CD14-positive monocyte (primary cell): ENCODE data around the gene ENDOV. TPM values are rescaled to one million over a fixed set of nuclear protein-coding genes. Genes with fewer than 3 reads are reported as not detected.
A peak's percentile ranks its signal among the peaks of the same experiment; 100 is the strongest.

Source experiments
- DNase-seq, 3 donors: peaks; one replicate each; pipeline ENCODE4 v3.0.0-alpha.2; 2011 to 2022
- H2AFZ ChIP-seq: 2 replicates; pipeline ENCODE4 v1.6.0; 2012; ENCODE audit warnings: mild to moderate bottlenecking, low read depth, low read length, inconsistent platforms; ENCODE audit not compliant: insufficient read depth, poor library complexity, severe bottlenecking
- H3K27ac ChIP-seq, 2 donors: 1 replicate in 1 of 2; 2 replicates in 1 of 2; pipeline ENCODE4 v1.5.1; 2012 to 2013; ENCODE audit warnings: low read length in 2 of 2, control low read depth in 1 of 2, inconsistent platforms in 1 of 2, low read depth in 1 of 2, mild to moderate bottlenecking in 1 of 2
- H3K27me3 ChIP-seq, 2 donors: one replicate each; pipeline versions ENCODE4 v1.6.0 to v1.6.1; 2011 to 2013; ENCODE audit warnings: low read length in 2 of 2; ENCODE audit not compliant: control insufficient read depth in 2 of 2, insufficient read depth in 2 of 2
- H3K36me3 ChIP-seq, 2 donors: replicated peaks in 1 of 2; 1 replicate in 1 of 2; 2 replicates in 1 of 2; pipeline versions ENCODE4 v1.5.1 to v1.6.1; 2012 to 2013; ENCODE audit warnings: low read length in 2 of 2, control low read depth in 1 of 2, inconsistent platforms in 1 of 2, mild to moderate bottlenecking in 1 of 2; ENCODE audit not compliant: insufficient read depth in 2 of 2, control insufficient read depth in 1 of 2
- H3K4me1 ChIP-seq, 2 donors: 1 replicate in 1 of 2; 2 replicates in 1 of 2; pipeline versions ENCODE4 v1.5.1 to v1.6.1; 2012 to 2013; ENCODE audit warnings: low read length in 2 of 2, control low read depth in 1 of 2, inconsistent platforms in 1 of 2, mild to moderate bottlenecking in 1 of 2, moderate library complexity in 1 of 2; ENCODE audit not compliant: insufficient read depth in 2 of 2, control insufficient read depth in 1 of 2
- H3K4me2 ChIP-seq: replicated peaks from 2 replicates; pipeline ENCODE3; 2012; ENCODE audit warnings: low read length, moderate library complexity, mild to moderate bottlenecking; ENCODE audit not compliant: poor library complexity, severe bottlenecking; ENCODE audit errors: extremely low read depth
- H3K4me3 ChIP-seq, 3 experiments: fragments of 200-600 bp in 1 of 3; sonication (generic) in 1 of 3; replicated peaks in 1 of 3; 1 replicate in 2 of 3; 2 replicates in 1 of 3; pipeline ENCODE4 v1.5.1; 2011 to 2013; ENCODE audit warnings: low read length in 3 of 3, mild to moderate bottlenecking in 3 of 3, control low read depth in 2 of 3, low read depth in 2 of 3, inconsistent platforms in 1 of 3, moderate library complexity in 1 of 3
- H3K79me2 ChIP-seq: 2 replicates; pipeline ENCODE4 v1.6.0; 2012; ENCODE audit warnings: mild to moderate bottlenecking, control low read depth, inconsistent platforms, low read length, moderate library complexity; ENCODE audit not compliant: insufficient read depth
- H3K9ac ChIP-seq: 2 replicates; pipeline ENCODE4 v1.6.0; 2017; ENCODE audit warnings: low read length, mild to moderate bottlenecking; ENCODE audit not compliant: insufficient read depth, poor library complexity, severe bottlenecking
- H3K9me3 ChIP-seq, 2 donors: replicated peaks in 1 of 2; 1 replicate in 1 of 2; 2 replicates in 1 of 2; pipeline versions ENCODE4 v1.5.1 to v1.6.1; 2012 to 2013; ENCODE audit warnings: low read length in 2 of 2, control low read depth in 1 of 2; ENCODE audit not compliant: control insufficient read depth in 1 of 2, insufficient read depth in 1 of 2
- H4K20me1 ChIP-seq: 2 replicates; pipeline ENCODE4 v1.6.0; 2012; ENCODE audit warnings: mild to moderate bottlenecking, low read length, control low read depth, moderate library complexity; ENCODE audit not compliant: insufficient read depth
- H3K27ac Mint-ChIP-seq, 7 donors: one replicate each; pipeline ENCODE4 v1.8.0; 2020; ENCODE audit warnings: mild to moderate bottlenecking in 7 of 7, mixed read lengths in 7 of 7, moderate library complexity in 6 of 7, inconsistent platforms in 2 of 7
- H3K27me3 Mint-ChIP-seq, 3 donors: one replicate each; pipeline ENCODE4 v1.8.0; 2021 to 2022; ENCODE audit warnings: low read depth in 3 of 3, mild to moderate bottlenecking in 3 of 3, mixed read lengths in 3 of 3, moderate library complexity in 3 of 3, inconsistent platforms in 1 of 3
- H3K36me3 Mint-ChIP-seq, 2 donors: one replicate each; pipeline ENCODE4 v1.8.0; 2020; ENCODE audit warnings: mixed read lengths in 2 of 2, inconsistent platforms in 1 of 2, mild to moderate bottlenecking in 1 of 2
- H3K4me1 Mint-ChIP-seq: one replicate; pipeline ENCODE4 v1.8.0; 2020; ENCODE audit warnings: mild to moderate bottlenecking, mixed read lengths
- H3K4me3 Mint-ChIP-seq, 2 donors: one replicate each; pipeline ENCODE4 v1.8.0; 2020; ENCODE audit warnings: mild to moderate bottlenecking in 2 of 2, mixed read lengths in 2 of 2, moderate library complexity in 1 of 2
- H3K9me3 Mint-ChIP-seq, 7 donors: one replicate each; pipeline ENCODE4 v1.8.0; 2020 to 2022; ENCODE audit warnings: mixed read lengths in 7 of 7, mild to moderate bottlenecking in 6 of 7, moderate library complexity in 6 of 7, inconsistent platforms in 2 of 7
- WGBS: methylation state at CpG from one replicate; pipeline ENCODE4 v1.1.5; 2013; ENCODE audit warnings: missing lambda C conversion rate; ENCODE audit not compliant: insufficient coverage; 5-methylcytosine and 5-hydroxymethylcytosine counted together
- intact Hi-C, 2 donors: fragments of 100-400 bp; cut with micrococcal nuclease; formaldehyde crosslinking; loops; one replicate each; pipeline versions ENCODE4 v1.15.0 to v1.15.1; 2023
- polyA plus RNA-seq, 3 donors: library from polyadenylated mRNA; depleted of rRNA in 1 of 3; unstranded in 2 of 3; stranded (reverse) in 1 of 3; fragments of 300-500 nt in 2 of 3; fragments of >200 nt in 1 of 3; fragmentation: Illumina TruSeq in 2 of 3; gene quantifications; 1 replicate in 2 of 3; 2 replicates in 1 of 3; pipeline ENCODE4 v1.2.3, GENCODE V29; 2012 to 2021
- TF ChIP-seq, protein P1 (sequence below): fragments of 200-600 bp; IDR thresholded peaks from one replicate; pipeline ENCODE4 v1.8.0; 2022; ENCODE audit warnings: antibody characterized with exemption, mild to moderate bottlenecking

Gene ENDOV
- polyA plus RNA-seq, 3 donors = 10.4 to 15.7 (median 13.3) TPM

DNA sequence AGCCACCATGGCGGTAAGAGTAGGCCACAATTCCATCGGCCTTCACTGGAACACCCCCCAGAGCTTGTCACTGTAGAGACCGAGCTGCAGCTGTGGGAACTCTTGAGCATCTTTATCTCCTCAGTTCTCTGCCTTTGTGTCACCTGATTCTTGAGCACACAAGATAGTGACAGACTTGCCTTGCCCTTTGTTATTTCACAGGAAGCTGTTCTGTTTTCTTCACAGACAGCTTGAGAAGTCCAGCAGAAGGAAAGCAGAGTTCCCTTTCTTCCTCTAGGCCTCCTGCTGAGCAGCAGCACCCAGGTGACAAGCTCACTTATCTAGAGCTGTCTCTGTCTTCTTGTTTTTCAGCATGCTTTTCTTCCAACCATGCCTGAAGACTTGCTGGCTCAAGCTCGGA lies 38.4 kb upstream of the ENDOV start:
- WGBS = 96% methylated on average over 3 of the region's 4 CpGs
- peak overlapping the region in 1 of 7 donors; percentile 13 for H3K27ac Mint-ChIP-seq

DNA sequence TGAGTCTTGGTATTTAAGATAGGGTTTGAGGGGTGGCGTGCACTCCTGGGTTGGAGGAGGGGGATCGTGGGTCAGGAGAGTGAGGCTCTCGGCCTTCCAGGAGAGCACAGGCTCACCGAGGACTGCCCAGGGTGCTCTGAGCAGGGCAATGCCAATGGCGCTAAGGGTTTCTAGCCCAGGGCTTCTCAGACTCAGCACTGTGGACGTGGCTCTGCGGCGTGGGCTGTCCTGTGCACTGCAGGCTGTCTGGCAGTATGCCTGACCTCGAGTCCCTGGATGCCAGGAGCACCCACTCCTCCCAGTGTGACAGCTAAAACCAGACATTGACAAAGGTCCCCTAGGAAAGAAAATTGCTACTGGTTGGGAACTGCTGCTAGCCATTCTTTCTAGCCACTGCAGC lies 37.2 kb upstream of the ENDOV start:
- no peaks in the 10 kb centered on the region for H3K4me1 Mint-ChIP-seq
- DNase-seq = no peak
- H3K9me3 Mint-ChIP-seq = no peaks in the 10 kb centered on the region
- Histone ChIP-seq H3K9me3 (no peaks in the 10 kb centered on the region), H3K36me3 (peaks cover 99 to 100% of the 10 kb centered on the region in 2 donors), H3K27me3 (no peaks in the 10 kb centered on the region), H2AFZ (no peak overlapping the region), H3K4me3 (no peak overlapping the region), H3K79me2 (no peaks in the 10 kb centered on the region), H4K20me1 (peaks cover 90% of the 10 kb centered on the region), H3K4me1 (no peaks in the 10 kb centered on the region), H3K4me2 (no peak overlapping the region), H3K27ac (no peak overlapping the region), H3K9ac (no peak overlapping the region)
- peaks cover 95 to 100% of the 10 kb centered on the region in 2 donors for H3K36me3 Mint-ChIP-seq
- 97% methylated on average over 9 of the region's 9 CpGs for WGBS
- TF ChIP-seq, protein P1, sequence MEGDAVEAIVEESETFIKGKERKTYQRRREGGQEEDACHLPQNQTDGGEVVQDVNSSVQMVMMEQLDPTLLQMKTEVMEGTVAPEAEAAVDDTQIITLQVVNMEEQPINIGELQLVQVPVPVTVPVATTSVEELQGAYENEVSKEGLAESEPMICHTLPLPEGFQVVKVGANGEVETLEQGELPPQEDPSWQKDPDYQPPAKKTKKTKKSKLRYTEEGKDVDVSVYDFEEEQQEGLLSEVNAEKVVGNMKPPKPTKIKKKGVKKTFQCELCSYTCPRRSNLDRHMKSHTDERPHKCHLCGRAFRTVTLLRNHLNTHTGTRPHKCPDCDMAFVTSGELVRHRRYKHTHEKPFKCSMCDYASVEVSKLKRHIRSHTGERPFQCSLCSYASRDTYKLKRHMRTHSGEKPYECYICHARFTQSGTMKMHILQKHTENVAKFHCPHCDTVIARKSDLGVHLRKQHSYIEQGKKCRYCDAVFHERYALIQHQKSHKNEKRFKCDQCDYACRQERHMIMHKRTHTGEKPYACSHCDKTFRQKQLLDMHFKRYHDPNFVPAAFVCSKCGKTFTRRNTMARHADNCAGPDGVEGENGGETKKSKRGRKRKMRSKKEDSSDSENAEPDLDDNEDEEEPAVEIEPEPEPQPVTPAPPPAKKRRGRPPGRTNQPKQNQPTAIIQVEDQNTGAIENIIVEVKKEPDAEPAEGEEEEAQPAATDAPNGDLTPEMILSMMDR = no peak
- H3K27me3 Mint-ChIP-seq = no peaks in the 10 kb centered on the region
- intact Hi-C loops = no loop called here
- H3K4me3 Mint-ChIP-seq = no peak overlapping the region
- H3K27ac Mint-ChIP-seq = peak overlapping the region in 1 of 7 donors; percentile 19

More for the DNA sequence above, 38.4 kb upstream of the ENDOV start:
- H3K4me1 ChIP-seq = no peaks in the 10 kb centered on the region
- H4K20me1 ChIP-seq = peaks cover 80% of the 10 kb centered on the region
- H3K27me3 ChIP-seq = no peaks in the 10 kb centered on the region
- peaks cover 99 to 100% of the 10 kb centered on the region in 2 donors for H3K36me3 ChIP-seq
- no peaks in the 10 kb centered on the region for H3K27me3 Mint-ChIP-seq
- H3K27ac ChIP-seq = no peak overlapping the region
- intact Hi-C loops = no loop called here
- no peaks in the 10 kb centered on the region for H3K9me3 Mint-ChIP-seq
- H3K4me1 Mint-ChIP-seq = no peaks in the 10 kb centered on the region
- H3K36me3 Mint-ChIP-seq = peaks cover 97 to 100% of the 10 kb centered on the region in 2 donors
- H3K79me2 ChIP-seq = no peaks in the 10 kb centered on the region
- TF ChIP-seq, protein P1 = no peak
- no peak overlapping the region for H3K9ac ChIP-seq
- no peaks in the 10 kb centered on the region for H3K9me3 ChIP-seq
- no peak overlapping the region for H3K4me3 ChIP-seq
- H3K4me2 ChIP-seq = no peak overlapping the region
- no peak overlapping the region for H2AFZ ChIP-seq
- H3K4me3 Mint-ChIP-seq = no peak overlapping the region
- DNase-seq = no peak
